Measurements from ENCODE around the gene PARD3. TPM values are rescaled to one million over a fixed set of nuclear protein-coding genes. Genes with fewer than 3 reads are reported as not detected.

Gene PARD3
- total and polyA plus RNA-seq, 2 experiments from 2014 or later: 47.2 to 59.7 TPM

DNA sequence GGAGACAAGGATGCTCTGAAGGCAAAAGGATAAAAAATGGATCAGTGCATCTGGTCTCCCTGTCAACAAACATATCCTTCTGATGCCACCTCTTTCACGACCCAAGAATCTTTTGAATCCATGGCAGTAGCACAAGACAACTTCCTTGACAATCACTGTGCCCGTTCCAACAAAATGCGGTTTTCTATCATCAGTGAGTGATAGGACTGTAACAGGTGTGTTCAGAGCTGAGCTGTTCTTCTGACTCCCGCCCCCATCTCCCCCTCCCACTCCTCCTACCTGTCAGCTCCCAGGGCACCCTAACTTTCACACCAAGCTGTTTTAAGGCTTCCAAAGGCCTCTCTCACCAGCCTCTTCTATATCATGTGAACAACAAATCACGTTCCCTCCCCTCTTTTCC, 74.8 kb downstream of the PARD3 start:
- H4K20me1 ChIP-seq (ENCODE audit: insufficient read depth, poor library complexity, severe bottlenecking): peaks cover 44% of the 10 kb centered on the region
- no peaks in the 10 kb centered on the region for H3K9me3 ChIP-seq (ENCODE audit: low read depth)
- H3K4me1 ChIP-seq (ENCODE audit: insufficient read depth): peaks cover 28% of the 10 kb centered on the region
- 25% methylated on average over 5 of the region's 5 CpGs for WGBS (ENCODE audit: low lambda C conversion rate, missing lambda C conversion rate)
- H3K4me2 ChIP-seq: peak overlapping the region; percentile 71
- H3K4me3 ChIP-seq: no peak overlapping the region
- H3K79me2 ChIP-seq: peaks cover 95% of the 10 kb centered on the region
- TF ChIP-seq, protein P1, sequence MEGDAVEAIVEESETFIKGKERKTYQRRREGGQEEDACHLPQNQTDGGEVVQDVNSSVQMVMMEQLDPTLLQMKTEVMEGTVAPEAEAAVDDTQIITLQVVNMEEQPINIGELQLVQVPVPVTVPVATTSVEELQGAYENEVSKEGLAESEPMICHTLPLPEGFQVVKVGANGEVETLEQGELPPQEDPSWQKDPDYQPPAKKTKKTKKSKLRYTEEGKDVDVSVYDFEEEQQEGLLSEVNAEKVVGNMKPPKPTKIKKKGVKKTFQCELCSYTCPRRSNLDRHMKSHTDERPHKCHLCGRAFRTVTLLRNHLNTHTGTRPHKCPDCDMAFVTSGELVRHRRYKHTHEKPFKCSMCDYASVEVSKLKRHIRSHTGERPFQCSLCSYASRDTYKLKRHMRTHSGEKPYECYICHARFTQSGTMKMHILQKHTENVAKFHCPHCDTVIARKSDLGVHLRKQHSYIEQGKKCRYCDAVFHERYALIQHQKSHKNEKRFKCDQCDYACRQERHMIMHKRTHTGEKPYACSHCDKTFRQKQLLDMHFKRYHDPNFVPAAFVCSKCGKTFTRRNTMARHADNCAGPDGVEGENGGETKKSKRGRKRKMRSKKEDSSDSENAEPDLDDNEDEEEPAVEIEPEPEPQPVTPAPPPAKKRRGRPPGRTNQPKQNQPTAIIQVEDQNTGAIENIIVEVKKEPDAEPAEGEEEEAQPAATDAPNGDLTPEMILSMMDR (IDR thresholded peaks at IDR 0.05; ENCODE audit: poor library complexity): no peak
- TF ChIP-seq EZH2phosphoT487 (IDR thresholded peaks at IDR 0.05; ENCODE audit: low read depth, severe bottlenecking, unreplicated experiment) (no peak), EZH2 (IDR thresholded peaks at IDR 0.05; ENCODE audit: borderline replicate concordance) (no peak)
- no peak overlapping the region for H2AFZ ChIP-seq
- DNase-seq (ENCODE audit: low spot score): no peak
- H3K27ac ChIP-seq: peak overlapping the region; percentile 37
- no peaks in the 10 kb centered on the region for H3K36me3 ChIP-seq (replicated peaks; ENCODE audit: insufficient read depth, low read depth)
- no peaks in the 10 kb centered on the region for H3K9me2 ChIP-seq (replicated peaks; ENCODE audit: insufficient read depth)
- no peaks in the 10 kb centered on the region for H3K27me3 ChIP-seq

DNA sequence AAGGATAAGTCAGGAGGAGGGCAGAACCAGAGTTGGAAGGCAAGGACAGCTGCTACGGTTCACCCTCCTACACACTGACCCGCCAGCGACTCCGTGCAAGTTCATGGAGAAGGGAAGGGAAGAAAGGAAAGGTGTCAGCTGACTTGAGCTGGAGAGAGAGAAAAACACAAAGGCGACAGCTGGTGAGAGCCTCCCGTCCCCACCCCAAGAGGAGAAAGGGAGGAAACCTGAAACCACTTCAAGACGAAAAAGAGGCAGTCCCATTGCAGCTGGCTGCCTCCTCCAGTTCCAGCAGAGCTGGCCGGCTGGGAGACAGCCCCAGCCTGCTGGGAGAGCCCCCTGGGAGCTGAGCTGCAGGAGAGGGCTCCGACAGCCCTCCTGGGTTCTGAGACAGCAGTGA, 75.2 kb downstream of the PARD3 start:
- no peaks in the 10 kb centered on the region for H3K36me3 ChIP-seq (replicated peaks; ENCODE audit: insufficient read depth, low read depth)
- no peaks in the 10 kb centered on the region for H3K27me3 ChIP-seq
- H3K4me2 ChIP-seq: peak overlapping the region; percentile 71
- peaks cover 44% of the 10 kb centered on the region for H4K20me1 ChIP-seq (ENCODE audit: insufficient read depth, poor library complexity, severe bottlenecking)
- H3K4me1 ChIP-seq (ENCODE audit: insufficient read depth): peaks cover 28% of the 10 kb centered on the region
- TF ChIP-seq, protein P1 (IDR thresholded peaks at IDR 0.05; ENCODE audit: poor library complexity): no peak
- TF ChIP-seq EZH2phosphoT487 (IDR thresholded peaks at IDR 0.05; ENCODE audit: low read depth, severe bottlenecking, unreplicated experiment) (no peak), EZH2 (IDR thresholded peaks at IDR 0.05; ENCODE audit: borderline replicate concordance) (no peak)
- H3K79me2 ChIP-seq: peaks cover 95% of the 10 kb centered on the region
- H3K4me3 ChIP-seq: no peak overlapping the region
- H3K9me2 ChIP-seq (replicated peaks; ENCODE audit: insufficient read depth): no peaks in the 10 kb centered on the region
- H3K27ac ChIP-seq: peak overlapping the region; percentile 37
- peak; percentile 71 for DNase-seq (ENCODE audit: low spot score)
- no peak overlapping the region for H2AFZ ChIP-seq
- WGBS (ENCODE audit: low lambda C conversion rate, missing lambda C conversion rate): 4% methylated on average over 9 of the region's 9 CpGs
- H3K9me3 ChIP-seq (ENCODE audit: low read depth): no peaks in the 10 kb centered on the region

DNA sequence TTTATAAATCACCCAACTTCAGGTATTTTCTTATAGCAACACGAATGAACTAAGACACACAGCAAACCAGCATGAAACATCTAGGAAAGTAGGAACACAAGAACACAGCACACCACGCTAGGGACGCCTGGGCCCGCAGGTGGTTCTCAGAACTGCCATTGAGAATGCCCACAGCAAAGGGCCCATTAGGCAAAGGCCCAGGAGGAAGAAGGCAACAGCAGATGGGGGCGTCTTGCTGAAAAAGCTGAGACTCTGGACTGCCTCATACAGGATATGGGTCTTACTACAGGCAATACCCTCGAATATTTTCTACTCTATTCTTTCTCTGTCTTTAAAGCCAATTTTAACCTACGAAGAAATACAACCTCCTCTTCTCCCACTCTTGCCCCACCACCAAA, 77.3 kb downstream of the PARD3 start:
- H4K20me1 ChIP-seq (ENCODE audit: insufficient read depth, poor library complexity, severe bottlenecking): peaks cover 30% of the 10 kb centered on the region
- 92% methylated on average over 7 of the region's 7 CpGs for WGBS (ENCODE audit: low lambda C conversion rate, missing lambda C conversion rate)

More for the DNA sequence above, 77.3 kb downstream of the PARD3 start:
- Histone ChIP-seq H3K27me3 (no peaks in the 10 kb centered on the region), H3K79me2 (peaks cover 93% of the 10 kb centered on the region), H2AFZ (no peak overlapping the region), H3K9me2 (replicated peaks; ENCODE audit: insufficient read depth) (no peaks in the 10 kb centered on the region), H3K4me1 (ENCODE audit: insufficient read depth) (peaks cover 35% of the 10 kb centered on the region), H3K4me2 (peak overlapping the region; percentile 45), H3K36me3 (replicated peaks; ENCODE audit: insufficient read depth, low read depth) (no peaks in the 10 kb centered on the region), H3K4me3 (no peak overlapping the region), H3K27ac (no peak overlapping the region), H3K9me3 (ENCODE audit: low read depth) (no peaks in the 10 kb centered on the region)
- TF ChIP-seq EZH2phosphoT487 (IDR thresholded peaks at IDR 0.05; ENCODE audit: low read depth, severe bottlenecking, unreplicated experiment): no peak
- TF ChIP-seq EZH2 (IDR thresholded peaks at IDR 0.05; ENCODE audit: borderline replicate concordance): no peak
- TF ChIP-seq, protein P1 (IDR thresholded peaks at IDR 0.05; ENCODE audit: poor library complexity): no peak
- no peak for DNase-seq (ENCODE audit: low spot score)
